K562 (cell line): ENCODE data around the gene TMED5. TPM values are rescaled to one million over a fixed set of nuclear protein-coding genes. Genes with fewer than 3 reads are reported as not detected.

Experiments used
- ATF7 ChIP-seq: fragments of 450-650 bp; IDR thresholded peaks from 2 replicates; pipeline ENCODE4 v1.7.1; 2014; ENCODE audit warnings: mild to moderate bottlenecking, moderate library complexity
- KAT7 ChIP-seq: sonication (generic); formaldehyde crosslinking; IDR thresholded peaks from 2 replicates; pipeline ENCODE4 v1.8.0; 2022; ENCODE audit warnings: missing genetic modification reagents, mild to moderate bottlenecking, borderline replicate concordance
- MCM3 ChIP-seq: fragments of 450-650 bp; IDR thresholded peaks from 2 replicates; pipeline ENCODE4 v1.6.1; 2016
- MGA ChIP-seq: fragments of 450-650 bp; IDR thresholded peaks from 2 replicates; pipeline ENCODE4 v1.6.1; 2016; ENCODE audit warnings: mild to moderate bottlenecking, moderate library complexity
- MIER1 ChIP-seq: fragments of 450-650 bp; IDR thresholded peaks from 2 replicates; pipeline ENCODE4 v1.6.1; 2016; ENCODE audit warnings: antibody characterized with exemption, mild to moderate bottlenecking, low read depth
- NCOA4 ChIP-seq: fragments of 450-650 bp; IDR thresholded peaks from 2 replicates; pipeline ENCODE4 v1.6.1; 2018; ENCODE audit warnings: mild to moderate bottlenecking; ENCODE audit not compliant: partially characterized antibody
- NFIX ChIP-seq: fragments of 250-450 bp; sonication (Bioruptor Pico); IDR thresholded peaks from 2 replicates; pipeline ENCODE4 v1.4.0; 2020; ENCODE audit warnings: low read depth, mild to moderate bottlenecking, moderate library complexity
- NR1H2 ChIP-seq: sonication (generic); formaldehyde crosslinking; IDR thresholded peaks from 2 replicates; pipeline ENCODE4 v1.4.0; 2020; ENCODE audit warnings: mild to moderate bottlenecking, missing genetic modification reagents
- POLR3A ChIP-seq: IDR thresholded peaks from 2 replicates; pipeline ENCODE4 v1.6.1; 2011; ENCODE audit warnings: borderline replicate concordance, mild to moderate bottlenecking, moderate library complexity; ENCODE audit not compliant: insufficient read length, insufficient read depth; ENCODE audit errors: extremely low read depth
- PPARD ChIP-seq: fragments of 250-450 bp; sonication (Bioruptor Pico); IDR thresholded peaks from 2 replicates; pipeline ENCODE4 v1.8.0; 2022; ENCODE audit warnings: inconsistent platforms, mild to moderate bottlenecking, moderate library complexity
- STAT5A ChIP-seq: IDR thresholded peaks from 2 replicates; pipeline ENCODE4 v1.6.1; 2012; ENCODE audit warnings: low read length, inconsistent platforms, borderline replicate concordance
- TAF15 ChIP-seq: fragments of 200-400 bp; formaldehyde crosslinking; IDR thresholded peaks from 2 replicates; pipeline ENCODE4 v1.6.1; 2017; ENCODE audit warnings: mild to moderate bottlenecking, low read depth, low read length, moderate library complexity
- TCF15 ChIP-seq: fragments of 250-450 bp; sonication (Bioruptor Pico); IDR thresholded peaks from 2 replicates; pipeline ENCODE4 v1.8.0; 2022; ENCODE audit warnings: moderate library complexity, mild to moderate bottlenecking, inconsistent platforms
- ZBTB7A ChIP-seq: IDR thresholded peaks from 2 replicates; pipeline ENCODE4 v1.6.1; 2011; ENCODE audit warnings: low read depth, mild to moderate bottlenecking, low read length, moderate library complexity, borderline replicate concordance; ENCODE audit not compliant: control insufficient read depth
- ZC3H8 ChIP-seq: fragments of 450-650 bp; IDR thresholded peaks from 2 replicates; pipeline ENCODE4 v1.6.1; 2017
- ZNF224 ChIP-seq: sonication (generic); formaldehyde crosslinking; IDR thresholded peaks from 2 replicates; pipeline ENCODE4 v1.8.0; 2022; ENCODE audit warnings: mild to moderate bottlenecking, missing genetic modification reagents
- ZNF311 ChIP-seq: fragments of 250-450 bp; sonication (Bioruptor Pico); IDR thresholded peaks from 2 replicates; pipeline ENCODE4 v1.4.0; 2020; ENCODE audit warnings: mild to moderate bottlenecking, moderate library complexity
- polyA plus RNA-seq, 8 experiments: library from polyadenylated mRNA; depleted of rRNA in 4 of 8; stranded (reverse) in 5 of 8; unstranded in 3 of 8; fragments of >200 nt; fragmentation: Nextera tagmentation in 2 of 8; fragmentation: Illumina TruSeq in 1 of 8; extraction: Ambion mirVana in 2 of 8; extraction: Trizol in 1 of 8; gene quantifications; 2 replicates each; pipeline versions ENCODE4 v1.2.1 to v1.2.3, GENCODE V29; 2011 to 2014; ENCODE audit warnings: inconsistent platforms in 1 of 8, missing spikeins in 1 of 8
- total RNA-seq, 7 experiments: library from RNA; depleted of rRNA in 6 of 7; stranded (reverse); fragments of >200 nt in 6 of 7; fragmentation: Illumina TruSeq in 2 of 7; extraction: Trizol in 2 of 7; gene quantifications; 2 replicates each; pipeline versions ENCODE4 v1.2.1 to v1.2.3, GENCODE V29; 2011 to 2021; ENCODE audit warnings: low replicate concordance in 1 of 7

The TMED5 gene
- total and polyA plus RNA-seq, 9 of the 15 experiments (the other 6 are each of a cell fraction or from before 2014, with no cell fraction given): 28.7 to 83.7 (median 67.2) TPM

DNA sequence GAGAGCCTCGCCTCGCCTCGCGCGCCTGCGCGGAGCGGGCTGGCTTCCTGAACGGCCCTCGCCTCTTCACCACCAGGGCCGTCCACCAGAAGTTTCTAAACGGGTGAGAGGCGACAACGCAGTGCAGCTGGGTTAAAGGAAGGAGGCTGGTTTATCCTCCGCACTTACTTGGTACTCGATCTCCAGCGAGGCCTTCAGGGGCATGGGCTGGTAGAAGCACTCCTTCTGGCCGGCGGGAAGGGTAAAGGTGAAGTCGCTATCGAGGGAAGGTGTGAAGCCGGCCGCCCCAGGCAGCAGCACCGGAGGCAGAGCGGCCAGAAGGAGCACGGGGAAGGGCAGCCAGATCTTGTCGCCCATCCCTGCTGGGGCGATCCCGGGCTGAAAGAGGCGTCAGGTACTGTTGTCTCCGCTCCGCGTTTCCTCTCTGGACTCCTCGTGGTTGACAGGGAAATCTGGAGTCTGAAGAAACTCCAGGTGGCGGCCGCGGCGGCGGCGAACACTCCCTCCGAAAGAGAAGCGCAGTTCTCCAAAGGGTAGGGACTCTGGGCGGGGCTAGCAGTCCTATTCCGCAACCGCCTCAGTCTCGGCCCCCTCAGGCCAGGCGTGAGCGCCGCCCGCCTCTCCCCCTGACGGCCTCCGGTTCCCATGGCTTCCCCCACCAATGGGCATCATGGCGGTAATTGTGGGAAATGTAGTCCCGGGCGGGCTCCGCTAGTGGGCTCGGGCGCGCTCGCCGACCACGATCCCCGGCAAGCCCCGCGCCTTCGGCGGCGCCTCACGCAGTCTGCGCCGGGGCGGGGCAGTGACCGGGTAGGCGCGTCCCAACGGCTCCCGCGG is at the start of gene TMED5 (continued):
- no peak for TF ChIP-seq MCM3
- no peak for TF ChIP-seq ZC3H8
- TF ChIP-seq ZNF311 (CRISPR knock-in tag): no peak
- peak; percentile 94 for TF ChIP-seq MGA
- TF ChIP-seq TCF15 (CRISPR knock-in tag): no peak
- TF ChIP-seq ZBTB7A: peak; percentile 33; the same call in 1 of the 2 replicates
- TF ChIP-seq ZNF224 (CRISPR knock-in tag): no peak
- no peak for TF ChIP-seq PPARD (CRISPR knock-in tag)
- TF ChIP-seq NFIX: no peak
- peak; percentile 85 for TF ChIP-seq ATF7
- peak; percentile 88; the same call in 1 of the 2 replicates for TF ChIP-seq NR1H2 (CRISPR knock-in tag)
- TF ChIP-seq STAT5A: no peak
- TF ChIP-seq POLR3A: no peak
- no peak for TF ChIP-seq MIER1
- TF ChIP-seq NCOA4: no peak
- no peak for TF ChIP-seq TAF15
- peak; percentile 75; the same call in 1 of the 2 replicates for TF ChIP-seq KAT7 (CRISPR knock-in tag)
